PC-9 (cell line): ENCODE measurements around the gene RBMX. TPM values are rescaled to one million over a fixed set of nuclear protein-coding genes. Genes with fewer than 3 reads are reported as not detected.
"Not testable (repeated sequence)": the region's sequence is repeated elsewhere in the genome, so short reads cannot be mapped to it uniquely, and the experiment has no call there.

ENCODE experiments used
- Bru-seq: library from RNA; stranded (reverse); fragments of 400-500 nt; gene quantifications from one replicate; lab custom pipeline; 2021; lab: Mats Ljungman, UMichigan
- BruChase-seq, 2 experiments: library from RNA; stranded (reverse); fragments of 400-500 nt; gene quantifications; one replicate each; lab custom pipeline; 2021; lab: Mats Ljungman, UMichigan
- BruUV-seq: library from RNA; stranded (reverse); fragments of 400-500 nt; replicated peaks from 2 replicates; lab custom pipeline; 2021; lab: Mats Ljungman, UMichigan
- CTCF ChIA-PET: fragments of 300-600 bp; sonication (Branson Sonifier 250); formaldehyde crosslinking; loops from one replicate; lab custom pipeline; 2022; ENCODE audit warnings: antibody characterized with exemption; lab: Charles Lee
- POLR2A ChIA-PET: fragments of 300-600 bp; sonication (Branson Sonifier 250); formaldehyde crosslinking; loops from one replicate; lab custom pipeline; 2022; ENCODE audit warnings: antibody characterized with exemption; ENCODE audit not compliant: unreplicated experiment; lab: Charles Lee
- DNase-seq, 2 experiments: peaks; one replicate each; pipeline versions ENCODE4 v3.0.0 to v3.0.0-alpha.2; 2015 to 2022; ENCODE audit warnings: mixed read lengths in 1 of 2
- H2AFZ ChIP-seq: fragments of 200-600 bp; sonication (generic); 2 replicates; pipeline ENCODE4 v1.8.1; 2017; ENCODE audit warnings: antibody characterized with exemption
- H3F3A ChIP-seq: fragments of 200-600 bp; sonication (generic); 2 replicates; pipeline ENCODE4 v1.8.1; 2017; ENCODE audit warnings: antibody characterized with exemption, mild to moderate bottlenecking, low read depth; ENCODE audit not compliant: insufficient read depth
- H3K27ac ChIP-seq: fragments of 200-600 bp; sonication (generic); 2 replicates; pipeline ENCODE4 v1.6.1; 2016; ENCODE audit warnings: mixed run types
- H3K27me3 ChIP-seq: fragments of 200-600 bp; sonication (generic); 2 replicates; pipeline ENCODE4 v1.6.1; 2016; ENCODE audit warnings: low read depth, mixed run types; ENCODE audit not compliant: insufficient read depth
- H3K36me3 ChIP-seq: fragments of 200-600 bp; sonication (generic); 2 replicates; pipeline ENCODE4 v1.6.1; 2016; ENCODE audit warnings: low read depth, mixed run types
- H3K4me1 ChIP-seq: fragments of 200-600 bp; sonication (generic); replicated peaks from 2 replicates; pipeline ENCODE4 v1.6.1; 2016; ENCODE audit warnings: mixed run types; ENCODE audit not compliant: insufficient read depth
- H3K4me2 ChIP-seq: fragments of 200-600 bp; sonication (generic); 2 replicates; pipeline ENCODE4 v1.6.1; 2017; ENCODE audit warnings: mixed run types
- H3K4me3 ChIP-seq: fragments of 200-600 bp; sonication (generic); 2 replicates; pipeline ENCODE4 v1.6.1; 2016; ENCODE audit warnings: mixed run types
- H3K79me2 ChIP-seq: fragments of 200-600 bp; sonication (generic); 2 replicates; pipeline ENCODE4 v1.6.1; 2017; ENCODE audit warnings: low read depth, mixed run types
- H3K9me2 ChIP-seq: fragments of 200-600 bp; sonication (generic); 2 replicates; pipeline ENCODE4 v1.8.1; 2017; ENCODE audit warnings: mild to moderate bottlenecking; ENCODE audit not compliant: insufficient read depth
- H3K9me3 ChIP-seq: fragments of 200-600 bp; sonication (generic); 2 replicates; pipeline ENCODE4 v1.8.1; 2016; ENCODE audit warnings: low read depth; ENCODE audit not compliant: insufficient read depth
- H4K20me1 ChIP-seq: fragments of 200-600 bp; sonication (generic); 2 replicates; pipeline ENCODE4 v1.8.1; 2017; ENCODE audit not compliant: insufficient read depth
- CTCF ChIP-seq: fragments of 200-600 bp; sonication (generic); conservative IDR thresholded peaks from 2 replicates; pipeline ENCODE4 v1.6.1; 2017; ENCODE audit warnings: mixed run types, antibody characterized with exemption, mild to moderate bottlenecking, moderate library complexity
- EZH2 ChIP-seq: fragments of 200-600 bp; sonication (generic); IDR thresholded peaks from 2 replicates; pipeline ENCODE4 v1.8.0; 2017; ENCODE audit warnings: antibody characterized with exemption, low read depth
- intact Hi-C: fragments of 100-400 bp; cut with micrococcal nuclease; formaldehyde crosslinking; loops from one replicate; pipeline ENCODE4 v1.10.0; 2022; ENCODE audit not compliant: unreplicated experiment
- long read RNA-seq: library from polyadenylated mRNA; stranded (forward); transcript quantifications from one replicate; pipeline ENCODE4 v2.0.0, GENCODE V29; 2022
- total RNA-seq: library from RNA; stranded (reverse); gene quantifications from 2 replicates; pipeline ENCODE4 v1.2.3, GENCODE V29; 2021

RBMX gene
- total RNA-seq = 275 and 285 TPM in 2 replicates
- percentile 99 among the genes with signal in this experiment for Bru-seq, nascent RNA
- BruChase-seq, experiment 1, labeled RNA remaining after a 2-hour chase = percentile 99 among the genes with signal in this experiment
- BruChase-seq, experiment 2, labeled RNA remaining after a 6-hour chase = percentile 99 among the genes with signal in this experiment
- long read RNA-seq, transcript RBMX-201 (9 exons, 2,012 nt) = major isoform, 255 of 368 reads
- long read RNA-seq, partial matches to known transcripts = 13 of 368 reads
- long read RNA-seq, other reads (novel, unspliced or antisense) = 96 of 368 reads

GRCh38 chrX:136880452-136881013 lies at the start of gene RBMX:
TSS of gene RBMX (minus strand) at chrX:136880725. CDS start at chrX:136879427, 1,298 bp downstream.
- peak; percentile 81 to 92 for DNase-seq
- no peak for TF ChIP-seq CTCF
- TF ChIP-seq EZH2 = no peak
- H4K20me1 ChIP-seq = peaks cover 17% of the 10 kb centered on the region
- no TSS peak for BruUV-seq
- ChIA-PET CTCF (no interaction called here), POLR2A (interaction anchor here (0.5 to 1.2 kb wide), 9 partner anchors 9 to 907 kb away, joined by 3 to 12 read pairs (median 5); partner anchors contain the start of gene VGLL1)
- H3F3A ChIP-seq = peaks cover 22% of the 10 kb centered on the region; the same call in 1 of the 2 replicates
- H3K9me2 ChIP-seq = no peaks in the 10 kb centered on the region
- H3K4me3 ChIP-seq = peak within 1 kb of the TSS; percentile 97
- intact Hi-C loops = loop anchor here (1.0 kb wide), 1 partner anchor 29 kb away; no protein-coding TSS in a partner anchor
- H3K9me3 ChIP-seq = no peaks in the 10 kb centered on the region
- H3K36me3 ChIP-seq = peaks cover 31% of the 10 kb centered on the region
- H3K27me3 ChIP-seq = no peaks in the 10 kb centered on the region
- H3K27ac ChIP-seq = peak within 1 kb of the TSS; percentile 69
- peak within 1 kb of the TSS; percentile 81 for H3K4me2 ChIP-seq
- peaks cover 4% of the 10 kb centered on the region; the same call in 1 of the 2 replicates for H3K4me1 ChIP-seq
- H3K79me2 ChIP-seq = peaks cover 48% of the 10 kb centered on the region
- peak within 1 kb of the TSS; percentile 90 for H2AFZ ChIP-seq

- intact Hi-C loops = loop anchor here (10.0 kb wide), 1 partner anchor 347 kb away; no protein-coding TSS in a partner anchor
- H3K4me2 ChIP-seq, H3K4me3 ChIP-seq, CTCF ChIA-PET, BruUV-seq, H2AFZ ChIP-seq, DNase-seq, H3F3A ChIP-seq, H4K20me1 ChIP-seq, H3K27ac ChIP-seq, H3K79me2 ChIP-seq, H3K9me3 ChIP-seq, H3K9me2 ChIP-seq, H3K36me3 ChIP-seq, H3K4me1 ChIP-seq, H3K27me3 ChIP-seq, POLR2A ChIA-PET: not testable (repeated sequence)
These were observed 40.9 kb upstream of the RBMX start for GRCh38 chrX:136921438-136921837.

GRCh38 chrX:136920001-136920400 lies 39.5 kb upstream of the RBMX start:
- Histone ChIP-seq H3F3A (0 out of 2 replicates have a peak, but pooled peaks cover 3% of the 10 kb centered on the region), H4K20me1 (no peaks in the 10 kb centered on the region), H3K4me2 (no peak overlapping the region), H3K27me3 (no peaks in the 10 kb centered on the region), H3K4me1 (no peaks in the 10 kb centered on the region), H3K9me2 (no peaks in the 10 kb centered on the region), H3K36me3 (no peaks in the 10 kb centered on the region), H2AFZ (no peak overlapping the region), H3K27ac (no peak overlapping the region), H3K79me2 (no peaks in the 10 kb centered on the region), H3K9me3 (no peaks in the 10 kb centered on the region), H3K4me3 (no peak overlapping the region)
- TF ChIP-seq CTCF (no peak), EZH2 (no peak)
- DNase-seq = no peak
- BruUV-seq = no TSS peak
- intact Hi-C loops = loop anchor here (10.0 kb wide), 1 partner anchor 345 kb away; no protein-coding TSS in a partner anchor
- CTCF ChIA-PET = no interaction called here
- POLR2A ChIA-PET = no interaction called here
